Subcutaneous abdominal adipose tissue (tissue), 5 donors: ENCODE measurements around the gene FRAS1.

Source experiments
- H3K27ac ChIP-seq: one replicate; pipeline ENCODE4 v1.7.0; 2013; ENCODE audit warnings: low read depth, mild to moderate bottlenecking, inconsistent platforms, low read length, moderate library complexity
- H3K27me3 ChIP-seq, 5 donors: one replicate each; pipeline ENCODE4 v1.7.0; 2013; ENCODE audit warnings: low read length in 5 of 5, inconsistent platforms in 1 of 5; ENCODE audit not compliant: control insufficient read depth in 5 of 5, insufficient read depth in 4 of 5
- H3K36me3 ChIP-seq, 5 donors: one replicate each; pipeline ENCODE4 v1.7.0; 2013; ENCODE audit warnings: low read length in 5 of 5; ENCODE audit not compliant: control insufficient read depth in 5 of 5, insufficient read depth in 5 of 5
- H3K4me1 ChIP-seq, 5 donors: one replicate each; pipeline ENCODE4 v1.7.0; 2013; ENCODE audit warnings: low read length in 5 of 5, mild to moderate bottlenecking in 3 of 5, moderate library complexity in 1 of 5; ENCODE audit not compliant: control insufficient read depth in 5 of 5, insufficient read depth in 5 of 5
- H3K4me3 ChIP-seq, 5 donors: one replicate each; pipeline ENCODE4 v1.7.0; 2013; ENCODE audit warnings: low read length in 5 of 5, low read depth in 1 of 5
- H3K9ac ChIP-seq, 5 donors: one replicate each; pipeline ENCODE4 v1.7.0; 2013; ENCODE audit warnings: low read length in 5 of 5, mild to moderate bottlenecking in 4 of 5, moderate library complexity in 3 of 5
- H3K9me3 ChIP-seq, 5 donors: one replicate each; pipeline ENCODE4 v1.7.0; 2013; ENCODE audit warnings: low read length in 5 of 5; ENCODE audit not compliant: control insufficient read depth in 5 of 5
- donor health status: healthy.
- donor health status: healthy.
- donor health status: healthy.
- donor health status: healthy.
- donor health status: healthy.

Gene FRAS1

GRCh38 chr4:78395642-78396041 lies 338.5 kb downstream of the FRAS1 start:
- no peak overlapping the region for H3K27ac ChIP-seq
- H3K9ac ChIP-seq = no peak overlapping the region
- H3K9me3 ChIP-seq = peaks cover 3 to 24% (median 18%) of the 10 kb centered on the region in 5 donors
- H3K4me3 ChIP-seq = no peak overlapping the region
- H3K4me1 ChIP-seq = no peaks in the 10 kb centered on the region
- H3K27me3 ChIP-seq = no peaks in the 10 kb centered on the region
- no peaks in the 10 kb centered on the region for H3K36me3 ChIP-seq

GRCh38 chr4:78396613-78397291 lies 339.6 kb downstream of the FRAS1 start:
- Histone ChIP-seq H3K36me3 (no peaks in the 10 kb centered on the region), H3K27me3 (no peaks in the 10 kb centered on the region), H3K9me3 (peaks cover 3 to 24% (median 18%) of the 10 kb centered on the region in 5 donors), H3K27ac (no peak overlapping the region), H3K9ac (no peak overlapping the region), H3K4me1 (no peaks in the 10 kb centered on the region), H3K4me3 (no peak overlapping the region)

GRCh38 chr4:78397292-78397630 lies 340.1 kb downstream of the FRAS1 start:
- H3K9ac ChIP-seq = no peak overlapping the region
- H3K36me3 ChIP-seq = no peaks in the 10 kb centered on the region
- no peaks in the 10 kb centered on the region for H3K4me1 ChIP-seq
- H3K27ac ChIP-seq = no peak overlapping the region
- no peaks in the 10 kb centered on the region for H3K27me3 ChIP-seq
- peaks cover 3 to 24% (median 18%) of the 10 kb centered on the region in 5 donors for H3K9me3 ChIP-seq
- H3K4me3 ChIP-seq = no peak overlapping the region

GRCh38 chr4:78409612-78410202 lies 352.6 kb downstream of the FRAS1 start:
- Histone ChIP-seq H3K36me3 (no peaks in the 10 kb centered on the region), H3K9ac (no peak overlapping the region), H3K27me3 (no peaks in the 10 kb centered on the region), H3K27ac (no peak overlapping the region), H3K4me1 (peaks cover 0 to 8% (median 0%) of the 10 kb centered on the region in 5 donors), H3K9me3 (no peaks in the 10 kb centered on the region), H3K4me3 (no peak overlapping the region)

- Histone ChIP-seq H3K9me3 (no peaks in the 10 kb centered on the region), H3K4me1 (peaks cover 0 to 8% (median 0%) of the 10 kb centered on the region in 5 donors), H3K36me3 (no peaks in the 10 kb centered on the region), H3K27ac (no peak overlapping the region), H3K27me3 (no peaks in the 10 kb centered on the region), H3K4me3 (no peak overlapping the region), H3K9ac (no peak overlapping the region)
Measured at GRCh38 chr4:78410225-78410624, 353.1 kb downstream of the FRAS1 start.

GRCh38 chr4:78410676-78411075 lies 353.6 kb downstream of the FRAS1 start:
- Histone ChIP-seq H3K27me3 (no peaks in the 10 kb centered on the region), H3K9ac (no peak overlapping the region), H3K4me3 (no peak overlapping the region), H3K4me1 (peaks cover 0 to 8% (median 0%) of the 10 kb centered on the region in 5 donors), H3K9me3 (no peaks in the 10 kb centered on the region), H3K27ac (no peak overlapping the region), H3K36me3 (no peaks in the 10 kb centered on the region)

GRCh38 chr4:78414116-78414515 lies 357.0 kb downstream of the FRAS1 start:
- H3K9ac ChIP-seq = no peak overlapping the region
- H3K27ac ChIP-seq = no peak overlapping the region
- H3K4me3 ChIP-seq = no peak overlapping the region
- H3K9me3 ChIP-seq = no peaks in the 10 kb centered on the region
- no peaks in the 10 kb centered on the region for H3K36me3 ChIP-seq
- peaks cover 0 to 8% (median 0%) of the 10 kb centered on the region in 5 donors for H3K4me1 ChIP-seq
- H3K27me3 ChIP-seq = no peaks in the 10 kb centered on the region

GRCh38 chr4:78417603-78418002 lies 360.5 kb downstream of the FRAS1 start:
- no peaks in the 10 kb centered on the region for H3K9me3 ChIP-seq
- H3K4me3 ChIP-seq = no peak overlapping the region
- peaks cover 0 to 8% (median 0%) of the 10 kb centered on the region in 5 donors for H3K4me1 ChIP-seq
- H3K27me3 ChIP-seq = no peaks in the 10 kb centered on the region
- H3K27ac ChIP-seq = no peak overlapping the region
- no peak overlapping the region for H3K9ac ChIP-seq
- no peaks in the 10 kb centered on the region for H3K36me3 ChIP-seq

- Histone ChIP-seq H3K9me3 (no peaks in the 10 kb centered on the region), H3K27me3 (no peaks in the 10 kb centered on the region), H3K27ac (no peak overlapping the region), H3K36me3 (no peaks in the 10 kb centered on the region), H3K4me3 (no peak overlapping the region), H3K9ac (no peak overlapping the region), H3K4me1 (peaks cover 0 to 8% (median 0%) of the 10 kb centered on the region in 5 donors)
Measured at GRCh38 chr4:78418406-78418805, 361.3 kb downstream of the FRAS1 start.

GRCh38 chr4:78423790-78424189 lies 366.7 kb downstream of the FRAS1 start:
- Histone ChIP-seq H3K27ac (no peak overlapping the region), H3K27me3 (no peaks in the 10 kb centered on the region), H3K4me3 (no peak overlapping the region), H3K4me1 (no peaks in the 10 kb centered on the region), H3K9me3 (no peaks in the 10 kb centered on the region), H3K9ac (no peak overlapping the region), H3K36me3 (no peaks in the 10 kb centered on the region)
